H1 (cell line): ENCODE data around the gene CD200R1L. TPM values are rescaled to one million over a fixed set of nuclear protein-coding genes. Genes with fewer than 3 reads are reported as not detected.

Experiments used
- CTCF ChIA-PET: fragments of 300-600 bp; sonication (Branson Sonifier 250); formaldehyde crosslinking; loops from one replicate; lab custom pipeline; 2021; ENCODE audit not compliant: partially characterized antibody; lab: Charles Lee
- POLR2A ChIA-PET: fragments of 300-600 bp; sonication (Branson Sonifier 250); formaldehyde crosslinking; loops from one replicate; lab custom pipeline; 2021; ENCODE audit warnings: inconsistent platforms; ENCODE audit not compliant: partially characterized antibody; lab: Charles Lee
- DNase-seq, 2 experiments: peaks; one replicate each; pipeline versions ENCODE4 v3.0.0 to v3.0.0-alpha.2; 2010 to 2022; ENCODE audit warnings: low spot score in 2 of 2, low read depth in 1 of 2, mixed read lengths in 1 of 2
- FAIRE-seq: peaks from 2 replicates; lab custom pipeline; 2011; peaks lifted over from hg19 to GRCh38; lab: Jason Lieb, UNC
- H2AFZ ChIP-seq: 2 replicates; pipeline ENCODE4 v1.8.1; 2012; ENCODE audit warnings: low read length, inconsistent platforms
- H2AK5ac ChIP-seq: 2 replicates; pipeline ENCODE4 v1.6.1; 2013; ENCODE audit warnings: low read depth, low read length
- H2BK120ac ChIP-seq: replicated peaks from 2 replicates; pipeline ENCODE3; 2013; ENCODE audit warnings: low read depth, low read length, inconsistent platforms
- H2BK12ac ChIP-seq: 2 replicates; pipeline ENCODE4 v1.6.1; 2013; ENCODE audit warnings: low read depth, low read length
- H2BK15ac ChIP-seq: 2 replicates; pipeline ENCODE4 v1.6.1; 2013; ENCODE audit warnings: low read length
- H2BK20ac ChIP-seq: 2 replicates; pipeline ENCODE4 v1.6.1; 2013; ENCODE audit warnings: low read length
- H2BK5ac ChIP-seq: 2 replicates; pipeline ENCODE4 v1.6.1; 2013; ENCODE audit warnings: low read depth, low read length
- H3K14ac ChIP-seq: 2 replicates; pipeline ENCODE4 v1.6.1; 2013; ENCODE audit warnings: inconsistent platforms; ENCODE audit not compliant: insufficient read length
- H3K18ac ChIP-seq: 2 replicates; pipeline ENCODE4 v1.6.1; 2013; ENCODE audit warnings: low read length; ENCODE audit errors: extremely low read depth
- H3K23ac ChIP-seq: 2 replicates; pipeline ENCODE4 v1.6.1; 2013; ENCODE audit warnings: inconsistent platforms; ENCODE audit not compliant: insufficient read length
- H3K23me2 ChIP-seq: 2 replicates; pipeline ENCODE4 v1.6.1; 2013; ENCODE audit warnings: low read depth, low read length
- H3K27ac ChIP-seq: 2 replicates; pipeline ENCODE4 v1.6.1; 2011; ENCODE audit warnings: low read depth, low read length, inconsistent platforms
- H3K27me3 ChIP-seq, 4 experiments: replicated peaks in 1 of 4; 1 replicate in 1 of 4; 2 replicates in 3 of 4; pipeline versions ENCODE4 v1.6.1 to v1.8.1; 2011 to 2013; ENCODE audit warnings: low read length in 3 of 4, mild to moderate bottlenecking in 3 of 4, inconsistent platforms in 2 of 4, mixed read lengths in 2 of 4, moderate library complexity in 1 of 4; ENCODE audit not compliant: control insufficient read depth in 3 of 4, insufficient read depth in 3 of 4; ENCODE audit errors: extremely low read depth in 1 of 4
- H3K36me3 ChIP-seq, 4 experiments: 2 replicates each; pipeline versions ENCODE4 v1.6.1 to v1.8.1; 2011 to 2013; ENCODE audit warnings: mild to moderate bottlenecking in 4 of 4, low read length in 3 of 4, moderate library complexity in 2 of 4, control low read depth in 1 of 4, inconsistent platforms in 1 of 4; ENCODE audit not compliant: insufficient read depth in 4 of 4, control insufficient read depth in 2 of 4
- H3K4ac ChIP-seq: replicated peaks from 2 replicates; pipeline ENCODE3; 2013; ENCODE audit warnings: low read length, low read depth, mixed read lengths, inconsistent platforms; ENCODE audit not compliant: insufficient read length
- H3K4me1 ChIP-seq, 4 experiments: replicated peaks in 1 of 4; 1 replicate in 1 of 4; 2 replicates in 3 of 4; pipeline versions ENCODE4 v1.6.1 to v1.8.1; 2011 to 2013; ENCODE audit warnings: low read length in 3 of 4, inconsistent platforms in 2 of 4, mixed read lengths in 1 of 4; ENCODE audit not compliant: insufficient read depth in 4 of 4, control insufficient read depth in 3 of 4
- H3K4me2 ChIP-seq, 2 experiments: 2 replicates each; pipeline versions ENCODE4 v1.6.1 to v1.8.1; 2011 to 2013; ENCODE audit warnings: low read depth in 2 of 2, low read length in 2 of 2, control low read depth in 1 of 2, inconsistent platforms in 1 of 2, mild to moderate bottlenecking in 1 of 2; ENCODE audit not compliant: insufficient read depth in 1 of 2
- H3K4me3 ChIP-seq, 4 experiments: fragments of 200-600, 300-600 bp in 1 of 4; sonication (generic), shearing (Covaris generic), sonication (Bioruptor Twin) in 1 of 4; 2 replicates each; pipeline versions ENCODE4 v1.5.1 to v1.8.1; 2011 to 2016; ENCODE audit warnings: low read length in 4 of 4, low read depth in 3 of 4, control low read depth in 2 of 4, inconsistent platforms in 2 of 4, mild to moderate bottlenecking in 2 of 4, mixed read lengths in 1 of 4, moderate library complexity in 1 of 4; ENCODE audit not compliant: insufficient read depth in 2 of 4; ENCODE audit errors: extremely low read depth in 1 of 4
- H3K56ac ChIP-seq: replicated peaks from 2 replicates; pipeline ENCODE3; 2013; ENCODE audit warnings: low read depth, mild to moderate bottlenecking, mixed read lengths, low read length, inconsistent platforms; ENCODE audit not compliant: insufficient read length
- H3K79me1 ChIP-seq: 2 replicates; pipeline ENCODE4 v1.6.1; 2013; ENCODE audit warnings: low read depth, low read length, control low read depth
- H3K79me2 ChIP-seq, 2 experiments: 2 replicates each; pipeline versions ENCODE4 v1.6.1 to v1.8.1; 2012 to 2013; ENCODE audit warnings: low read length in 2 of 2, mild to moderate bottlenecking in 2 of 2, inconsistent platforms in 1 of 2; ENCODE audit not compliant: insufficient read depth in 2 of 2, control insufficient read depth in 1 of 2
- H3K9ac ChIP-seq, 4 experiments: replicated peaks in 1 of 4; 1 replicate in 1 of 4; 2 replicates in 3 of 4; pipeline versions ENCODE4 v1.6.1 to v1.8.1; 2011 to 2013; ENCODE audit warnings: low read depth in 3 of 4, low read length in 3 of 4, control low read depth in 2 of 4, mild to moderate bottlenecking in 2 of 4, moderate library complexity in 2 of 4, inconsistent platforms in 1 of 4; ENCODE audit errors: extremely low read depth in 1 of 4
- H3K9me3 ChIP-seq, 2 experiments: 2 replicates each; pipeline versions ENCODE4 v1.6.1 to v1.8.1; 2012 to 2013; ENCODE audit warnings: mild to moderate bottlenecking in 2 of 2, moderate library complexity in 2 of 2, control low read depth in 1 of 2, inconsistent platforms in 1 of 2, low read depth in 1 of 2, low read length in 1 of 2, mixed read lengths in 1 of 2; ENCODE audit not compliant: insufficient read depth in 2 of 2
- H4K20me1 ChIP-seq, 2 experiments: replicated peaks in 1 of 2; 2 replicates each; pipeline versions ENCODE3 to v1.8.1; 2011 to 2013; ENCODE audit warnings: inconsistent platforms in 2 of 2, low read length in 2 of 2, mild to moderate bottlenecking in 1 of 2; ENCODE audit not compliant: insufficient read depth in 2 of 2, control insufficient read depth in 1 of 2
- H4K5ac ChIP-seq: 2 replicates; pipeline ENCODE4 v1.6.1; 2013; ENCODE audit warnings: low read length, low read depth, mixed read lengths, inconsistent platforms; ENCODE audit not compliant: insufficient read length
- H4K8ac ChIP-seq: 2 replicates; pipeline ENCODE4 v1.8.0; 2013; ENCODE audit warnings: mild to moderate bottlenecking, moderate library complexity, low read length, inconsistent platforms; ENCODE audit not compliant: insufficient read depth; ENCODE audit errors: extremely low read depth
- H4K91ac ChIP-seq: replicated peaks from 2 replicates; pipeline ENCODE3; 2013; ENCODE audit warnings: low read length, mixed read lengths, inconsistent platforms; ENCODE audit not compliant: insufficient read length
- BACH1 ChIP-seq: IDR thresholded peaks from 2 replicates; pipeline ENCODE4 v1.6.1; 2012; ENCODE audit warnings: low read length, improper control_type of control experiment
- CEBPB ChIP-seq: IDR thresholded peaks from 2 replicates; pipeline ENCODE4 v1.6.1; 2012; ENCODE audit warnings: low read depth, low read length
- HDAC6 ChIP-seq: IDR thresholded peaks from one replicate; pipeline ENCODE4 v1.7.1; 2012; ENCODE audit warnings: low read depth, mild to moderate bottlenecking, inconsistent platforms, low read length, moderate library complexity
- NRF1 ChIP-seq: IDR thresholded peaks from 2 replicates; pipeline ENCODE4 v1.6.1; 2011; ENCODE audit warnings: mild to moderate bottlenecking, low read depth, low read length, improper control_type of control experiment
- POLR2AphosphoS5 ChIP-seq: IDR thresholded peaks from 2 replicates; pipeline ENCODE4 v1.6.1; 2011; ENCODE audit warnings: low read depth, low read length
- SP1 ChIP-seq: IDR thresholded peaks from 2 replicates; pipeline ENCODE4 v1.6.1; 2011; ENCODE audit warnings: low read depth, low read length
- SP2 ChIP-seq: IDR thresholded peaks from 2 replicates; pipeline ENCODE4 v1.6.1; 2012; ENCODE audit warnings: mild to moderate bottlenecking, low read length, inconsistent platforms
- WGBS, 2 experiments: shearing (Covaris generic) in 1 of 2; methylation state at CpG; one replicate each; pipeline versions ENCODE4 v1.1.6 to v1.1.7; 2013 to 2015; ENCODE audit warnings: low lambda C conversion rate in 2 of 2, mixed read lengths in 2 of 2, inconsistent platforms in 1 of 2, low coverage in 1 of 2, missing lambda C conversion rate in 1 of 2; ENCODE audit not compliant: insufficient replicate concordance in 2 of 2, insufficient coverage in 1 of 2, insufficient read length in 1 of 2; ENCODE audit errors: extremely low coverage in 1 of 2, missing lambda C conversion rate in 1 of 2; 5-methylcytosine and 5-hydroxymethylcytosine counted together
- polyA plus RNA-seq, 7 experiments: library from polyadenylated mRNA; depleted of rRNA in 3 of 7; stranded (reverse) in 5 of 7; unstranded in 2 of 7; fragments of >200 nt in 5 of 7; fragments of 200-250 nt in 2 of 7; gene quantifications; 1 replicate in 5 of 7; 2 replicates in 1 of 7; 4 replicates in 1 of 7; pipeline versions ENCODE4 v1.2.1 to v1.2.3, GENCODE V29; 2011 to 2013; ENCODE audit warnings: missing spikeins in 2 of 7, mixed read lengths in 2 of 7
- total RNA-seq: library from RNA; stranded (reverse); fragmentation: NEBNext Ultra II Directional; extraction: Animal tissue kit (Norgen Biotek cat#: 25700); gene quantifications from 2 replicates; pipeline ENCODE4 v1.2.1, GENCODE V29; 2021

Gene CD200R1L
- total and polyA plus RNA-seq, 2 of the 8 experiments (the other 6 are each of a cell fraction or from before 2014, with no cell fraction given) = not detected

DNA sequence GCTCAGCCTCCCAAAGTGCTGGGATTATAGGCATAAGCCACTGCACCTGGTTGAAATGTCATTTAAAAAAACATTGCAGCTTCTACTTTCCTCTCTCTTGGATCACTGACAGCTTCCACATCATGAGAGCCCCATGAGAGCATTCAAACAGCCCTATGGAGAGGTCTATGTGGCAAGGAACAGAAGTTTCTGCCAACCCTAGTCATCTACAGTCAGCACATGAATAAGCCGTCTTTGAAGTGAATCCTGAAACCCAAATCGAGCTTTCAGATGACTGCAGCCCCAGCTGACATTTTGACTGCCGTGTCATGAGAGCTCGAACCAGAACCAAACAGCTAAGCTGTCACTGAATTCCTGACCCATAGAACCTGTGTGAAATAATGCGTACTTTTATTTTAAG is 39.8 kb downstream of the CD200R1L start:
- Histone ChIP-seq H2AK5ac (no peak overlapping the region), H3K4ac (no peak overlapping the region), H3K18ac (no peak overlapping the region), H2BK20ac (no peak overlapping the region), H2BK12ac (no peak overlapping the region), H3K56ac (no peak overlapping the region), H3K36me3 (no peaks in the 10 kb centered on the region), H3K27ac (no peak overlapping the region), H3K79me2 (no peaks in the 10 kb centered on the region), H3K9me3 (no peaks in the 10 kb centered on the region), H2AFZ (no peak overlapping the region), H3K9ac (no peak overlapping the region), H2BK15ac (no peak overlapping the region), H2BK5ac (no peak overlapping the region), H4K20me1 (no peaks in the 10 kb centered on the region), H3K79me1 (no peaks in the 10 kb centered on the region), H4K8ac (no peak overlapping the region), H2BK120ac (no peak overlapping the region), H4K91ac (no peak overlapping the region), H3K4me1 (no peaks in the 10 kb centered on the region), H4K5ac (no peak overlapping the region), H3K4me2 (no peak overlapping the region), H3K23me2 (no peaks in the 10 kb centered on the region), H3K4me3 (no peak overlapping the region), H3K14ac (no peak overlapping the region), H3K23ac (no peak overlapping the region), H3K27me3 (no peaks in the 10 kb centered on the region)
- ChIA-PET POLR2A (no interaction called here), CTCF (interaction anchor here (0.9 to 1.8 kb wide), 6 partner anchors 10 to 168 kb away, joined by 3 to 8 read pairs (median 4); partner anchors contain the start of gene CD200R1)
- no peak for DNase-seq
- WGBS, 2 experiments = 96% methylated on average over 5 of the region's 5 CpGs; no CpG with 5 or more reads in 1 of the 2 experiments
- FAIRE-seq = no peak
- TF ChIP-seq BACH1 (no peak), POLR2AphosphoS5 (no peak), HDAC6 (no peak), CEBPB (no peak), SP1 (no peak), SP2 (no peak), NRF1 (no peak)
